GM19238 (cell line): ENCODE data around the gene TXNRD2.
"Not testable (repeated sequence)": the region's sequence is repeated elsewhere in the genome, so short reads cannot be mapped to it uniquely, and the experiment has no call there.

Experiments
- DNase-seq: peaks from one replicate; pipeline ENCODE4 v3.0.0; 2011; ENCODE audit warnings: low spot score; ENCODE audit not compliant: insufficient read length

TXNRD2 gene

DNA sequence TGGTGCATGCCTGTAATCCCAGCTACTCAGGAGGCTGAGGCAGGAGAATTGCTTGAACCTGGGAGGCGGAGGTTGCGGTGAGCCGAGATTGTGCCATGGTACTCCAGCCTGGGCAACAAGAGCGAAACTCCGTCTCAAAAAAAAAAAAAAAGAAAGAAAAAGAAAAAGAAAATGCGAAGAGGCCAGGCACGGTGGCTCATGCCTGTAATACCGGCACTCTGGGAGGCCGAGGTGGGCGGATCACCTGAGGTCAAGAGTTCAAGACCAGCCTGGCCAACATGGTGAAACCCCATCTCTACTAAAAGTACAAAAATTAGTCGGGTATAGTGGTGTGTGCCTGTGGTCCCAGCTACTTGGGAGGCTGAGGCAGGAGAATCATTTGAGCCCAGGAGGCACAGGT is 15.6 kb downstream of the TXNRD2 start:
- not testable (repeated sequence) for DNase-seq

DNA sequence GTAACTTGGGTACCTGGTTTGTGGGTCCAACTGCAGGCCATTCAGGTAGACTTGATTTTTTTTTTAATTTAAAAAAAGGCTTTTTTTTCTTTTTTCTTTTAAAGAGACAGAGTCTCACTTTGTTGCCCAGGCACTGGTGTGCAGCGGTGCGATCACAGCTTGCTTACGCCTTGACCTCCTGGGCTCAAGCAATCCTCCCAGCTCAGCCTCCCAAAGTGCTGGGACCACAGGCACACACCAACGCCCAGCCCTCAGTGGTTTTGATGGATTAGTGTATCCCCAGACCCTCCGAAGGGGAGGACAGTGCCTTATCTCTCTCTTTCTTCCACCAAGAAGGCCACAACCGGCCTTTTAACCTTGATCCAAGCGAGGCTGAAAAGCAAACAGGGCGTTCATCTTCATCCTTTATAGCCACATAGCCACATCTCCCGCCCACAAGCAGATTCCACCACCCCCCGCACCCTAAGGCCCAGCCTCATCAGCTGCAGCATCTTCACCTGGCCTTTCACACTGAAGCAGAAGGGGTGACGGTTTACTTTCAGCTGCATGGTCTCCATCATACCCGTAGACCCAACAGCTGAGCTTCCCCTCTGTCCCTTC is 17.6 kb downstream of the TXNRD2 start:
- no peak for DNase-seq

GRCh38 chr22:19921544-19922081 is 20.0 kb downstream of the TXNRD2 start:
- no peak for DNase-seq

- DNase-seq: no peak
Measured at GRCh38 chr22:19919701-19920363, 21.8 kb downstream of the TXNRD2 start.

DNA sequence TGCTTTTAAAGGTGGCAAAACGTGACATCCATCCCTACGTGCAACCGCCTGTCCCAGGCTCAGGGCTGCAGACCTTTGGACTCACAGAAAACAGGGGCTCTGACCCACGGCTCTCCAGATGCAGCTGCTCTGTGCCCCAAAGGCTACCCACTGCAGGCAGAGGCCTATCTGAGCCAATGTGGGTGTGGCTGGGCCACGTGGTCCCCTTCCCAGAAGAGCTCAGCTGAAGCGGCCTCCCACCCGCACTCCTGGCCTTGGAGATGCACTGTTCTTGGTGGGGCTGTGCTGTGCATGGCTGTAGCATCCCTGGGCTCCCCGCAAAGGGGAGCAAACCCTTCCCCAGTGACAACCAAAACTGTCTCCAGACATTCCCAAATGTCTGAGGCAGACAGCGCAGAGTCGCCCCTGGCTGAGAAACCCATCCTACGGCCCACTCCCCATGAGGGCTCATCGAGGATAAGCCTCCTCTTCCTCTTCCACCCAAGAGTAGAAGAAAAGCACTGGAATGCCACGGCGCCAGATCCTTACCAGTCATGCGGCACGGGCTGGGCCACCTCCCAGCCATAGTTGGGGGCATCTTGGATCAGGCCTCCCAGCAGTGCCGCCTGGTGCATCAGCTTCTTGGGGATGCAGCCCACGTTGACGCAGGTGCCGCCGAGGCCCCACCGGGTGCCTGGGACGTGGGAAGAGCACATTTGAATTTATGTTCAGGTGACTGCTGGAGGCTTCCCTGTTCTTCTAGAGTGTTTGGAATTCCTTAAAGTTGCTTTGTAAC is 23.1 kb downstream of the TXNRD2 start:
- DNase-seq: no peak

GRCh38 chr22:19917389-19918138 is 24.1 kb downstream of the TXNRD2 start:
- no peak for DNase-seq

DNA sequence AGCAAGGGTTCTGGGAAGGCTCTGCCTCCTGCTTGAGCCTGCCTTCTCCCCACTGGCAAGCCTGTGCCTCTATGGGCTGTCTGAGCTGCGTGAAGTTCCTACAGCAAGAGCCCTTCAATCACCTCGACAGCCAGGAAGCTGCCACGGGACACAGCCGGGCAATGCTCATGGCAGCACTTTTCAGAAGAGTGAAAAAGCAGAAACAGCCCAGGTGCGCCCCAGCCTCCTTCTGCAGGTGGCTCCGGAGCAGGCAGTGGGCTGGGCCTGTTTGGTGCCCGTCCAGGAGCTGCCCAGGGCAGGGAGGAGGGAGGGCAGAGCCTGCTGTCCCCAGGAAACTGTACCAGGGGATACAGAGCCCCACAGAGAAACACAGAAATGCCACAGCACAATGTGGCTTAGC is 24.7 kb downstream of the TXNRD2 start:
- no peak for DNase-seq

DNA sequence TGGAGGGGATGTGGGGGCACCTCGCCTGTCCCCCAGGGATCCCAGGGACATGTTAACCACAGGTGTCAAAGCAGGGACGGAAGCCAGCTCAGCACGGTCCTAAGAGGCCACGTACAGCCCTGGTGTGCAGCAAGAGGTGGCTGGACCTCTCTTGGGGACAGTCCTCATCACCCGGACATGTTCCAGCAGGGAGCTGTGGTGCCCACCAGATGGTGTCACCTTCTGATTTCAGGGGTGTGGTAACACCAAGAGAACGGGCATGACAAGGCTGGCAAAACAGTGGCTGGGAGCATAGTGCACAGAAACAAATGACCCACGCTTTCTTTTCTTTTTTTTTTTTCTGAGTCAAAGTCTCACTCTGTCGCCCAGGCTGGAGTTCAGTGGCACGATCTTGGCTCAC is 25.6 kb downstream of the TXNRD2 start:
- DNase-seq: no peak

DNA sequence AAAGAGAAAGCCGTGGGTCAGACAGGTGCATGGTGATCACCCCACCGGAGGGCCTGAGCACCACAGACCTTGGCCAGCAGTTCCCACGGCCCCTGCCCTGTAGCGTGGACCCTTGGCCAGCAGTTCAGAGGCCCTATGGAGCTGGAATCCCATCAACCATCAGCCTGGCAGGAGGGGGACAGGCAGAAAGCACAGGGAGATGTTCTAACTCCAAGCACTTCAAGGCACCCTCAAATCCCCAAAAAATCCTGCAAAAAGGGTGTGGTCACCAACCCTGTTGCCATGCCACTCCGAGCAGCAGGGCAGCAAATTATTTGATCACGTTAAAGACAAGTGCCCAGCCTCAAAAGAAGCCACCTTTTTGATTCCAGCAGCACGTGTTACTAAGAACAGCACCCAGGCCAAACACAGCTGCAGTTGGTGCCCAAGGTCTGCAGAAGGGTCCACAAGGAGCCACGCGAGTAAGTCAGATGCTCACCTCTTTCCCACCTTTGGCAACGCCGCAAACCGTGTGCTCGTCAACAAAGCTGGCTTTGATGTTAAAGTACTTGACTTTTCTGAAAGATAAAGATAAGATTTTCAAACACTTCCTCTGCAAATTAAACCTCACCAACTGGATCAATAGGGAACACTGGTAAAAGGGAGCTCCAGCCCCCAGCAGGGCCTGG is 26.2 kb downstream of the TXNRD2 start:
- DNase-seq: no peak

GRCh38 chr22:19914201-19914943 is 27.2 kb downstream of the TXNRD2 start:
- no peak for DNase-seq

DNA sequence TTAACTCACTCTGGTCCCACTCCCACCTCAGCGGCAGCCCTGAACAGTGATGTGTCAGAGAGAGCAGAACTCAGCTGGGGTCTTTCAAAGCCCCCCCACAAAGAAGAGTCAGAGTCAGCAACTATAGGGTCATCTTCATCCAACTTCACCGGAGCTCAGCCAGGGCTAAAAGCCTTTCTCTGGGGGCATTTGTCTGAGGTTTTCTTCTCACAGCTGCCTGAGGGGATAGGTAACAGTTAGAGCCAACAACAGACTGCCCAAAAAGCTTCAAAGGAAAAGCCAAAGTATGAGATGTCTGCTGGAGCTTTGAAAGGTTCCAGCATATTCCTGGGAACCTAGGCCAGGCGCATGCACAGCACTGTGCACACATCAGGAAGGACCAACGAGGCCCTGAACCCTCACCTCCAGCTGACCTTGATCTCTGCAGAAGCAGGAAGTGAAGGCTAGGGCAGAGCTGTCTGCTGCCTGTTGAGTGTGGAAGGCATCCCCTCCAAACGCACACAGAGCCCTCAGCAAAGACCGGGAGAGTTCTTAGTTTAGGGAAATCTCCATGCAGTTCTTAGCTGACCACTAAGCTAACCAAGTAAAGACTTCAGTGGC is 28.2 kb downstream of the TXNRD2 start:
- DNase-seq: no peak

DNA sequence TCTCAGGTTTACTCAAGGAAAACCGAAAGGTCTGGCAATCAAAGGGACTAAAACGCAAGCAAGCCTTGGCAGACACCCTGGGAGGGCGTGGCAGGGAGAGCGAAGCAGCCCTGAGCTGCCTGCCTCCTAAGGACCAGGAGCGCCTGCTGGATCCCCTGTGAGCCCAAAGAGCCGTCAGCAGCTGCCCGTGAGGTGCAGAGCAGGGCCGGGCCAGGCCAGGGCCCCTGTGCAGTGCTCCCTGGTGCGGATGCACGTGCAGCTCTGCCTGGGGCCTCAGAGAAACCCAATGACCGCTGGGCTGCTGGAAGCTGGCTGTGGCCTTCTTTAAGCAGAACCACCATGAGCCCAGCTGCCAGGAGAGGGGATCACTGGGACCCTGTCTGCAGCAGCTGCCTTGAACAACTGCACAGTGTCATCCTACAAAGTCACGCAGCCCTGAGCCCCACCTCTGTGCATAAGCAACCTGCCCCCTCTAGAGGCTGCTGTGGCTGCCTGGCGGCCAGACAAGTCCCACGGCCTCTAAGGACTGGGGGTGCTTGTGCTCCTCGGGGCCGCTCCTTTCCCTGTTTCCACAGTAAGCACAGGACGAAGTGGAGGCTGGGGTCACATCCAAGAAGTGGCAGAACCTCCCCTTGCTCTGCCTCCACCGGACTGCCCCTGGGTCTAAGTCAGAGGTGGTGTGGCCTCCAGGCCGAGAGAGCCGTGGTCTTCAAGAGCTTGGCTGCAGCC is 29.2 kb downstream of the TXNRD2 start:
- DNase-seq: no peak

GRCh38 chr22:19911540-19912270 is 29.9 kb downstream of the TXNRD2 start:
- no peak for DNase-seq

- DNase-seq: no peak
Measured at GRCh38 chr22:19910180-19910744, 31.4 kb downstream of the TXNRD2 start.

DNA sequence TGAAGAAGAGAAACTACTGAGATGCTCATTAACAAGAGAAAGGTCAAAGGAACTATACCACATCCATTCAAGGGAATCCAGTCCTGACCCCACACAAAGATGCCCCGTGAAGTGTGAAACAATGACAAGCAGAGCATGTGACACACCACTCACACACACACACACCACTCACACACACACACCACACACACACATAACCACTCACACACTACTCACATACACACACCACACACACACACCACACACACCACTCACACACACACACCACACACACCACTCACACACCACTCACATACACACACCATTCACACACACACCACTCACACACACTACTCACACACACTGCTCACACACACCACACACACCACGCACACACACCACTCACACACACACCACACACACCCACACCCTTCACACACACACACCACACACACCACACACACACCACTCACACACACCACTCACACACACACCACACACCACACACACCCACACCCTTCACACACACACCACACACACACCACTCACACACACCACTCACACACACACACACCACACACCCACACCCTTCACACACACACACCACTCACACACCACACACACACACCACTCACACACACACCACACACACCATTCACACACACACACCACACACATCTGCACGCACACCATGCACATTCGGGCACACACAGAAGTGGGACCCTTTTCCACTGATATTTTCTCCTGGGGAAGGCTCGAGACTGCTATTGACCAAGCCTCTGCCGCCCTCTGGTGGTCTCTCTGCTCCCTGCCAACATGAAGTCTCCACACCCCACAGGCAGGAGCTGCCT is 32.1 kb downstream of the TXNRD2 start:
- peak; percentile 81 for DNase-seq

DNA sequence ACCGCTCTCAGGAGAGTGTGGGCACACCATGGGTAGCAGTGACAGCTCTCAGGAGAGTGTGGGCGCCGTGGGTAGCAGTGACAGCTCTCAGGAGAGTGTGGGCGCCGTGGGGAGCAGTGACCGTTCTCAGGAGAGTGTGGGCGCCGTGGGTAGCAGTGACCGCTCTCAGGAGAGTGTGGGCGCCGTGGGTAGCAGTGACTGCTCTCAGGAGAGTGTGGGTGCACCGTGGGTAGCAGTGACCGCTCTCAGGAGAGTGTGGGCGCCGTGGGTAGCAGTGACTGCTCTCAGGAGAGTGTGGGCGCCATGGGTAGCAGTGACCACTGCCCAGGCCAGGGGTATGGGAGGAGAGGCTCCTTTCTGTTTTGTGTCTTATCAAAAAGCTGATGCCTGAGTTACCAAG is 33.7 kb downstream of the TXNRD2 start:
- not testable (repeated sequence) for DNase-seq

GRCh38 chr22:19906864-19907263 is 34.8 kb downstream of the TXNRD2 start:
- not testable (repeated sequence) for DNase-seq
